K562 (cell line): ENCODE measurements around the gene AQP1. TPM values are rescaled to one million over a fixed set of nuclear protein-coding genes. Genes with fewer than 3 reads are reported as not detected.

Experiments used
- BCLAF1 ChIP-seq, 2 experiments: fragments of 450-650 bp in 1 of 2; IDR thresholded peaks; 2 replicates each; pipeline ENCODE4 v1.6.1; 2011 to 2017; ENCODE audit warnings: low read depth in 2 of 2, antibody characterized with exemption in 1 of 2, borderline replicate concordance in 1 of 2, low read length in 1 of 2, mild to moderate bottlenecking in 1 of 2, mixed read lengths in 1 of 2; ENCODE audit not compliant: control insufficient read depth in 1 of 2
- CBX8 ChIP-seq: fragments of 200-600 bp; sonication (generic); IDR thresholded peaks from 2 replicates; pipeline ENCODE4 v1.6.1; 2012; ENCODE audit warnings: borderline replicate concordance, mixed run types, low read depth, mild to moderate bottlenecking, moderate library complexity, mixed read lengths, low read length, control low read depth, inconsistent platforms; ENCODE audit not compliant: poor library complexity, severe bottlenecking; ENCODE audit errors: extremely low read depth
- DLX4 ChIP-seq: fragments of 250-450 bp; sonication (Bioruptor Pico); IDR thresholded peaks from 2 replicates; pipeline ENCODE4 v1.6.1; 2021; ENCODE audit warnings: mild to moderate bottlenecking
- FOS ChIP-seq: IDR thresholded peaks from 3 replicates; pipeline ENCODE4 v1.6.1; 2011; ENCODE audit not compliant: insufficient read length; ENCODE audit errors: extremely low read depth
- FOXK2 ChIP-seq, 2 experiments: fragments of 450-650 bp; IDR thresholded peaks in 1 of 2; conservative IDR thresholded peaks in 1 of 2; 2 replicates each; pipeline ENCODE4 v1.6.1; 2016; ENCODE audit warnings: low read depth in 2 of 2, mild to moderate bottlenecking in 1 of 2
- MECOM ChIP-seq: fragments of 250-450 bp; sonication (Bioruptor Pico); IDR thresholded peaks from 2 replicates; pipeline ENCODE4 v1.8.0; 2022; ENCODE audit warnings: inconsistent platforms
- NFRKB ChIP-seq: fragments of 450-650 bp; IDR thresholded peaks from 2 replicates; pipeline ENCODE4 v1.6.1; 2016; ENCODE audit warnings: low read depth
- OTX1 ChIP-seq: fragments of 450-650 bp; formaldehyde crosslinking; IDR thresholded peaks from 2 replicates; pipeline ENCODE4 v1.4.0; 2022; ENCODE audit warnings: mild to moderate bottlenecking
- SMC3 ChIP-seq: conservative IDR thresholded peaks from 2 replicates; pipeline ENCODE4 v1.6.1; 2011; ENCODE audit warnings: low read depth, low read length, improper control_type of control experiment; ENCODE audit not compliant: insufficient read depth
- SP1 ChIP-seq: sonication (generic); formaldehyde crosslinking; IDR thresholded peaks from 2 replicates; pipeline ENCODE4 v1.8.1; 2022; ENCODE audit warnings: mild to moderate bottlenecking, missing genetic modification reagents
- STAT5A ChIP-seq: IDR thresholded peaks from 2 replicates; pipeline ENCODE4 v1.6.1; 2012; ENCODE audit warnings: low read length, inconsistent platforms, borderline replicate concordance
- TEAD1 ChIP-seq, 2 experiments: fragments of 450-650 bp in 1 of 2; sonication (generic) in 1 of 2; formaldehyde crosslinking; IDR thresholded peaks; 2 replicates each; pipeline versions ENCODE4 v1.4.0 to v1.8.0; 2020 to 2022; ENCODE audit warnings: mild to moderate bottlenecking in 2 of 2, missing genetic modification reagents in 1 of 2
- WHSC1 ChIP-seq: IDR thresholded peaks from one replicate; pipeline ENCODE4 v1.6.1; 2012; ENCODE audit warnings: low read length, control low read depth, inconsistent platforms
- ZEB2 ChIP-seq: fragments of 450-650 bp; IDR thresholded peaks from 2 replicates; pipeline ENCODE4 v1.6.1; 2016
- ZNF589 ChIP-seq: fragments of 200-800 bp; sonication (Bioruptor generic); IDR thresholded peaks from 2 replicates; pipeline ENCODE4 v1.6.1; 2016; ENCODE audit warnings: low read depth, missing genetic modification characterization, missing compliant biosample characterization
- polyA plus RNA-seq, 8 experiments: library from polyadenylated mRNA; depleted of rRNA in 4 of 8; stranded (reverse) in 5 of 8; unstranded in 3 of 8; fragments of >200 nt; fragmentation: Nextera tagmentation in 2 of 8; fragmentation: Illumina TruSeq in 1 of 8; extraction: Ambion mirVana in 2 of 8; extraction: Trizol in 1 of 8; gene quantifications; 2 replicates each; pipeline versions ENCODE4 v1.2.1 to v1.2.3, GENCODE V29; 2011 to 2014; ENCODE audit warnings: inconsistent platforms in 1 of 8, missing spikeins in 1 of 8
- total RNA-seq, 7 experiments: library from RNA; depleted of rRNA in 6 of 7; stranded (reverse); fragments of >200 nt in 6 of 7; fragmentation: Illumina TruSeq in 2 of 7; extraction: Trizol in 2 of 7; gene quantifications; 2 replicates each; pipeline versions ENCODE4 v1.2.1 to v1.2.3, GENCODE V29; 2011 to 2021; ENCODE audit warnings: low replicate concordance in 1 of 7
- TF ChIP-seq, protein P1 (sequence below): fragments of 250-450 bp; sonication (Bioruptor Pico); IDR thresholded peaks from 2 replicates; pipeline ENCODE4 v1.8.0; 2022; ENCODE audit warnings: inconsistent platforms, mild to moderate bottlenecking, moderate library complexity, borderline replicate concordance
- TF ChIP-seq, protein P2 (sequence below): fragments of 250-450 bp; sonication (Bioruptor Pico); IDR thresholded peaks from 2 replicates; pipeline ENCODE4 v1.9.0; 2021; ENCODE audit warnings: mild to moderate bottlenecking, inconsistent platforms
- TF ChIP-seq, protein P3 (sequence below): fragments of 450-650 bp; formaldehyde crosslinking; IDR thresholded peaks from 2 replicates; pipeline ENCODE4 v1.4.0; 2022; ENCODE audit warnings: missing genetic modification characterization

Gene AQP1
- total and polyA plus RNA-seq, 9 of the 15 experiments (the other 6 are each of a cell fraction or from before 2014, with no cell fraction given) = 0.18 to 12.6 (median 4.1) TPM

- TF ChIP-seq SP1 (CRISPR knock-in tag) = peak; percentile 38
- TF ChIP-seq SMC3 = no peak
- TF ChIP-seq, protein P1, sequence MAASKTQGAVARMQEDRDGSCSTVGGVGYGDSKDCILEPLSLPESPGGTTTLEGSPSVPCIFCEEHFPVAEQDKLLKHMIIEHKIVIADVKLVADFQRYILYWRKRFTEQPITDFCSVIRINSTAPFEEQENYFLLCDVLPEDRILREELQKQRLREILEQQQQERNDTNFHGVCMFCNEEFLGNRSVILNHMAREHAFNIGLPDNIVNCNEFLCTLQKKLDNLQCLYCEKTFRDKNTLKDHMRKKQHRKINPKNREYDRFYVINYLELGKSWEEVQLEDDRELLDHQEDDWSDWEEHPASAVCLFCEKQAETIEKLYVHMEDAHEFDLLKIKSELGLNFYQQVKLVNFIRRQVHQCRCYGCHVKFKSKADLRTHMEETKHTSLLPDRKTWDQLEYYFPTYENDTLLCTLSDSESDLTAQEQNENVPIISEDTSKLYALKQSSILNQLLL (CRISPR knock-in tag) = no peak
- no peak for TF ChIP-seq DLX4 (CRISPR knock-in tag)
- TF ChIP-seq, protein P2, sequence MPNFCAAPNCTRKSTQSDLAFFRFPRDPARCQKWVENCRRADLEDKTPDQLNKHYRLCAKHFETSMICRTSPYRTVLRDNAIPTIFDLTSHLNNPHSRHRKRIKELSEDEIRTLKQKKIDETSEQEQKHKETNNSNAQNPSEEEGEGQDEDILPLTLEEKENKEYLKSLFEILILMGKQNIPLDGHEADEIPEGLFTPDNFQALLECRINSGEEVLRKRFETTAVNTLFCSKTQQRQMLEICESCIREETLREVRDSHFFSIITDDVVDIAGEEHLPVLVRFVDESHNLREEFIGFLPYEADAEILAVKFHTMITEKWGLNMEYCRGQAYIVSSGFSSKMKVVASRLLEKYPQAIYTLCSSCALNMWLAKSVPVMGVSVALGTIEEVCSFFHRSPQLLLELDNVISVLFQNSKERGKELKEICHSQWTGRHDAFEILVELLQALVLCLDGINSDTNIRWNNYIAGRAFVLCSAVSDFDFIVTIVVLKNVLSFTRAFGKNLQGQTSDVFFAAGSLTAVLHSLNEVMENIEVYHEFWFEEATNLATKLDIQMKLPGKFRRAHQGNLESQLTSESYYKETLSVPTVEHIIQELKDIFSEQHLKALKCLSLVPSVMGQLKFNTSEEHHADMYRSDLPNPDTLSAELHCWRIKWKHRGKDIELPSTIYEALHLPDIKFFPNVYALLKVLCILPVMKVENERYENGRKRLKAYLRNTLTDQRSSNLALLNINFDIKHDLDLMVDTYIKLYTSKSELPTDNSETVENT (CRISPR knock-in tag) = 0 out of 2 replicates have a peak, but pooled peaks have one; percentile 17
- TF ChIP-seq MECOM (CRISPR knock-in tag) = no peak
- peak; percentile 79 for TF ChIP-seq ZEB2
- TF ChIP-seq OTX1 = peak; percentile 59; the same call in 1 of the 2 replicates
- TF ChIP-seq FOS = no peak
- no peak for TF ChIP-seq BCLAF1 (IDR thresholded peaks at IDR 0.05; ENCODE audit: borderline replicate concordance in 1 of 2, control insufficient read depth in 1 of 2, low read depth in 2 of 2, low read length in 1 of 2)
- TF ChIP-seq STAT5A = peak; percentile 92
- no peak for TF ChIP-seq CBX8
- TF ChIP-seq, protein P3, sequence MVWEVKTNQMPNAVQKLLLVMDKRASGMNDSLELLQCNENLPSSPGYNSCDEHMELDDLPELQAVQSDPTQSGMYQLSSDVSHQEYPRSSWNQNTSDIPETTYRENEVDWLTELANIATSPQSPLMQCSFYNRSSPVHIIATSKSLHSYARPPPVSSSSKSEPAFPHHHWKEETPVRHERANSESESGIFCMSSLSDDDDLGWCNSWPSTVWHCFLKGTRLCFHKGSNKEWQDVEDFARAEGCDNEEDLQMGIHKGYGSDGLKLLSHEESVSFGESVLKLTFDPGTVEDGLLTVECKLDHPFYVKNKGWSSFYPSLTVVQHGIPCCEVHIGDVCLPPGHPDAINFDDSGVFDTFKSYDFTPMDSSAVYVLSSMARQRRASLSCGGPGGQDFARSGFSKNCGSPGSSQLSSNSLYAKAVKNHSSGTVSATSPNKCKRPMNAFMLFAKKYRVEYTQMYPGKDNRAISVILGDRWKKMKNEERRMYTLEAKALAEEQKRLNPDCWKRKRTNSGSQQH (CRISPR knock-in tag) = no peak; the same call in 1 of the 2 replicates
- peak; percentile 85; the same call in 1 of the 2 replicates for TF ChIP-seq ZNF589 (CRISPR knock-in tag)
- TF ChIP-seq NFRKB = no peak
- TF ChIP-seq FOXK2 (conservative IDR thresholded peaks at IDR 0.05 in 1 of 2, IDR thresholded peaks at IDR 0.05 in 1 of 2; ENCODE audit: low read depth in 2 of 2) = peak; percentile 36 to 39; a peak in 2 of 4 replicates
- TF ChIP-seq TEAD1 (CRISPR knock-in tag; IDR thresholded peaks at IDR 0.05) = peak in 1 of 2 experiments; percentile 84; a peak in 2 of 4 replicates
- no peak for TF ChIP-seq WHSC1
These were observed 3.5 kb downstream of the AQP1 start (continued) for GRCh38 chr7:30915005-30915601.
